Measurements from ENCODE around the gene DRD1. TPM values are rescaled to one million over a fixed set of nuclear protein-coding genes. Genes with fewer than 3 reads are reported as not detected.
"Not testable (repeated sequence)": the region's sequence is repeated elsewhere in the genome, so short reads cannot be mapped to it uniquely, and the experiment has no call there.

Gene DRD1
- total RNA-seq, 4 donors from 2014 or later, result 0.06 to 0.19 TPM; not detected in 2

DNA sequence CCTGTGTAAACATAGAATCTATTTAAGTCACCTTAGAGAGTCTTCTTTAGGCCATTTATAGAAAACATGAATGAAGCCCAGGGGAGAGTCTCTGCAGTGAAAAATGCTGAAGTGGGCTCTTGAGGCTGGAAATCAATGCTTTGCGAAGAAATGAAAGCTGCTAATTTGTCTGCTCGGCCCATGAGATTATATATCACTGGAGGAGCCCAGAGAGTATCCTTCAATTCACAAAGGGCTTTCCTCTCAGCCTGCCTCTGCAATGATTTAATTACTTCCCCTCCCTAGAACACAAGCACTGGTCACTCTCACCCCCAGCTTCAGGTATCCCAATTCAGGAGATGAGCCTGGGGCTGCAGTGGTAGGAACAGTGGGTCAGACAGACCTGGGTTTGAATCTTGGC lies 8.2 kb upstream of the DRD1 start:
- peaks cover 0 to 62% (median 0%) of the 10 kb centered on the region in 4 donors for H3K27me3 ChIP-seq
- H3K36me3 ChIP-seq, result no peaks in the 10 kb centered on the region
- H3K9me3 ChIP-seq, result no peaks in the 10 kb centered on the region
- H3K27ac ChIP-seq, result no peak overlapping the region
- 75 to 80% methylated on average over 2 of the region's 2 CpGs for WGBS, 2 donors
- DNase-seq, result no peak
- H3K4me3 ChIP-seq, result no peak overlapping the region
- intact Hi-C loops (cut with DNase I), result no loop called here
- no peaks in the 10 kb centered on the region for H3K4me1 ChIP-seq
- TF ChIP-seq, protein P1, sequence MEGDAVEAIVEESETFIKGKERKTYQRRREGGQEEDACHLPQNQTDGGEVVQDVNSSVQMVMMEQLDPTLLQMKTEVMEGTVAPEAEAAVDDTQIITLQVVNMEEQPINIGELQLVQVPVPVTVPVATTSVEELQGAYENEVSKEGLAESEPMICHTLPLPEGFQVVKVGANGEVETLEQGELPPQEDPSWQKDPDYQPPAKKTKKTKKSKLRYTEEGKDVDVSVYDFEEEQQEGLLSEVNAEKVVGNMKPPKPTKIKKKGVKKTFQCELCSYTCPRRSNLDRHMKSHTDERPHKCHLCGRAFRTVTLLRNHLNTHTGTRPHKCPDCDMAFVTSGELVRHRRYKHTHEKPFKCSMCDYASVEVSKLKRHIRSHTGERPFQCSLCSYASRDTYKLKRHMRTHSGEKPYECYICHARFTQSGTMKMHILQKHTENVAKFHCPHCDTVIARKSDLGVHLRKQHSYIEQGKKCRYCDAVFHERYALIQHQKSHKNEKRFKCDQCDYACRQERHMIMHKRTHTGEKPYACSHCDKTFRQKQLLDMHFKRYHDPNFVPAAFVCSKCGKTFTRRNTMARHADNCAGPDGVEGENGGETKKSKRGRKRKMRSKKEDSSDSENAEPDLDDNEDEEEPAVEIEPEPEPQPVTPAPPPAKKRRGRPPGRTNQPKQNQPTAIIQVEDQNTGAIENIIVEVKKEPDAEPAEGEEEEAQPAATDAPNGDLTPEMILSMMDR (IDR thresholded peaks at IDR 0.05), result no peak
- no peak for TF ChIP-seq POLR2A (IDR thresholded peaks at IDR 0.05)

DNA sequence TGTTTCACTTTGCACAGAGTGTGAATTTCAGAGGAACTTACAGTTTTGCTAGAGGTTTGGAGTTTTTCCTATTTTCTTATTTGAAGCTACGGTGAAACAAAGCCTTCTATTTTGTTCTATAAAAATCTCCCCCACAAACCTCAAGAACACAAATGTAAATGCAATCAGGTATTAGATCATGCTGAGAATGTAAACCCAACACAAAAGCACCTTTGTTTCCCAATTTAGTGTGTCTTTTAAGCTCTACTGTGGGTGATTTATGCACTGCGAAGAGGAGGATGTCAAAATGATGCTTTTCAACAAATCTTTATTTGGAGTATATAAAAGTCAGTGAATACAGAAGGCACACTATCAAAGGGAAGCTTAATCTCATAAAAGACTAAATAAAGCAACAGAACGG lies 4.3 kb upstream of the DRD1 start:
- intact Hi-C loops (cut with DNase I), result no loop called here
- H3K27me3 ChIP-seq, result peaks cover 4 to 79% (median 8%) of the 10 kb centered on the region in 4 donors
- no peak for DNase-seq
- TF ChIP-seq, protein P1 (IDR thresholded peaks at IDR 0.05), result no peak
- no peak for TF ChIP-seq POLR2A (IDR thresholded peaks at IDR 0.05)
- peaks cover 8 to 22% (median 12%) of the 10 kb centered on the region in 3 donors for H3K4me1 ChIP-seq
- H3K4me3 ChIP-seq, result no peak overlapping the region
- no peaks in the 10 kb centered on the region for H3K36me3 ChIP-seq
- H3K27ac ChIP-seq, result no peak overlapping the region
- H3K9me3 ChIP-seq, result no peaks in the 10 kb centered on the region
- 33 to 52% methylated on average over 3 of the region's 3 CpGs for WGBS, 2 donors

DNA sequence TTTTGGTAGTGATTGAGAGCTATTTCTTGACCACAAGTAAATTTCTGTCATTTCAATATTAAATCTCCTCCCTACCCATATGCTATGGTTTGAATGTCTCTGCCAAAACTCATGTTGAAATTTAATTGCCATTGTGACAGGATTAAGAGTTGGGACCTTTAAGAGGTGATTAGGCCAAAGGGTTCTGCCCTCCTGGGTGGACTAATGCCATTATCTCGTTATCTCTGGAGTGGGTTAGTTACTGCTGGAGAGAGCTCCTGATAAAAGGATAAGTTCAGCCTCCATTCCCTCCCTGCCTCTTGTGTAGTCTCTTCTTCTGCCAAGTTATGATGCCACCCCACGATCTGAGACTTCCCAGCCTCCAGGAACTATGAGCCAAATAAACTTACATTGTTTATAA lies 3.6 kb upstream of the DRD1 start:
- intact Hi-C loops (cut with DNase I), result no loop called here
- no peak for DNase-seq
- peaks cover 8 to 22% (median 12%) of the 10 kb centered on the region in 3 donors for H3K4me1 ChIP-seq
- TF ChIP-seq POLR2A (IDR thresholded peaks at IDR 0.05), result no peak
- TF ChIP-seq, protein P1 (IDR thresholded peaks at IDR 0.05), result no peak
- H3K27me3 ChIP-seq, result peaks cover 4 to 79% (median 8%) of the 10 kb centered on the region in 4 donors
- H3K27ac ChIP-seq, result no peak overlapping the region
- WGBS, 2 donors, result 29 to 33% methylated on average over 2 of the region's 2 CpGs
- H3K9me3 ChIP-seq, result no peaks in the 10 kb centered on the region
- H3K36me3 ChIP-seq, result no peaks in the 10 kb centered on the region
- H3K4me3 ChIP-seq, result no peak overlapping the region

DNA sequence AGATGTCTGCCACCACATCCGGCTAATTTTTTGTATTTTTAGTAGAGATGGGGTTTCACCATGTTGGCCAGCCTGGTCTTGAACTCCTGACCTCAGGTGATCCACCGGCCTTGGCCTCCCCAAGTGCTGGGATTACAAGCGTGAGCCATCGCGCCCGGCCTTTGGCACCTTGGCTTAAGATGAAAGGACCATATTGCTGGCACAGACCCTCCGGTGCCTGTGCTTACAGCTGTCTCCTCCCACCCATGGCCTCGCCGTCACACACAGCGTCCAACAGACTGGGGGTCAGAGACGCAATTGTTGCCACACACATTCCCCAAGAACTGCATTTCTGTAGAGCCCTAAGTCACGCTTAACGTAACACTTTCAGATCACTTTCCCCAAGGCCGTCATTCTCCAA lies 2.4 kb upstream of the DRD1 start:
- H3K36me3 ChIP-seq; DNase-seq; H3K4me3 ChIP-seq; H3K27ac ChIP-seq; intact Hi-C loops (cut with DNase I); H3K9me3 ChIP-seq: not testable (repeated sequence)
- peaks cover 4 to 79% (median 8%) of the 10 kb centered on the region in 4 donors for H3K27me3 ChIP-seq
- 79 to 87% methylated on average over 9 to 14 of the region's 14 CpGs for WGBS, 2 donors
- H3K4me1 ChIP-seq, result peaks cover 8 to 22% (median 12%) of the 10 kb centered on the region in 3 donors

DNA sequence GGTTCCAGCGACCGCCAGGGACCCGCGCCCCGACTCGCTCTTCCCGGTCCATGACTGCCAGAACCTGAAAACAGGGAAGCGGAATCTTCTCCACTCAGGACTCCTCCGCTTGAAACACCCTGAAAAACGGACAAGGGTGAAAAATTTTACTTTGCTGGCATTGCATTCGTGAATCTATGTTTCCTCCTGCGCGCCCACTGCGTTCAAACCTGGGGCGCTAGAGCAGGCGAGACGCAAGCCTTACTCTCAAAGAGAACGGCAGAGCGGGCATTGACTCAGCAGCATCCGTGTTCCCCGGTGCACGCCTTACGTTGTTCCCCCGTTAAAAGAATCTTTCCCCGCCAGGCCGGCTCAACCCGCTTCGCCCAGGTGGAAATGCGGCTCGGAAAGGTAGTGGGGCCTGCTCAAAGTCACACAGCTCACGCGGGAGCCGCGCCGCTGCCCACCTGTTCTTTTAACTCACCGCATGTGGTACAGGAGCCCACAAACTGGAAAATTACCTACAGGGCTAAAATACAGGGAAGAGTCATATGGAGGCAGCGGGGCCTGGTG lies 999 bp upstream of the DRD1 start:
- intact Hi-C loops (cut with DNase I), result loop anchor here (5.0 kb wide), 1 partner anchor 493 kb away; no protein-coding TSS in a partner anchor
- Histone ChIP-seq H3K27ac (no peak overlapping the region), H3K4me3 (peak overlapping the region; percentile 13 to 65 (median 37)), H3K36me3 (no peaks in the 10 kb centered on the region), H3K27me3 (peaks cover 4 to 79% (median 8%) of the 10 kb centered on the region in 4 donors), H3K9me3 (no peaks in the 10 kb centered on the region), H3K4me1 (peaks cover 8 to 22% (median 12%) of the 10 kb centered on the region in 3 donors)
- TF ChIP-seq, protein P1 (IDR thresholded peaks at IDR 0.05), result no peak
- TF ChIP-seq POLR2A (IDR thresholded peaks at IDR 0.05), result no peak
- WGBS, 2 donors, result 9 to 28% methylated on average over 21 to 30 of the region's 37 CpGs
- no peak for DNase-seq
